ENCODE results near the gene KIF5C. TPM values are rescaled to one million over a fixed set of nuclear protein-coding genes. Genes with fewer than 3 reads are reported as not detected.

Gene KIF5C
- total RNA-seq, 2 experiments from 2014 or later = 8.1 to 22.2 TPM

DNA sequence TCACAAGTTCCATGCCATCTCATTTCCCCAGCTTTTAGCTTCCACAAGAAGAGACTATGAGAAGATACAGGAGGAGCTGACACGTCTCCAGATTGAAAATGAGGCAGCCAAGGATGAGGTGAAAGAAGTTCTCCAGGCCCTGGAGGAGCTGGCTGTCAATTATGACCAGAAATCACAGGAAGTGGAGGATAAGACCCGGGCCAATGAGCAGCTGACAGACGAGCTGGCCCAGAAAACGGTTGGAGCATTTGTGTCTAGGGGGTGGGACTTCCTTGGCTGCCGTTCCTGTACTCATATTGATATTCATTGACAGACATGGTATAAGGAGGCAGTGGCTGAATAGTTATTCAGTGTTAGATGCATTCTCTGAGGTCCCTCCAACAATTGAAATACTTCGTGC lies 106.3 kb downstream of the KIF5C start:
- intact Hi-C loops (cut with micrococcal nuclease; ENCODE audit: unreplicated experiment) = loop anchor here (10.0 kb wide), 1 partner anchor 337 kb away; the partner anchor contains the start of gene EPC2
- no peak overlapping the region for H3K4me3 ChIP-seq (ENCODE audit: low read depth, low read length, poor library complexity, severe bottlenecking)
- H3K4me2 ChIP-seq (ENCODE audit: low read length) = no peak overlapping the region
- ChIA-PET CTCF (ENCODE audit: unreplicated experiment) (no interaction called here), POLR2A (interaction anchor here (1.0 kb wide), 1 partner anchor 38 kb away, joined by 3 read pairs; no protein-coding TSS in a partner anchor)
- H3K9me3 ChIP-seq (ENCODE audit: low read length) = no peaks in the 10 kb centered on the region
- H3K36me3 ChIP-seq (ENCODE audit: insufficient read depth, low read length) = peaks cover 40% of the 10 kb centered on the region
- no peak overlapping the region for H3K27ac ChIP-seq (ENCODE audit: low read depth, low read length, poor library complexity, severe bottlenecking)
- TF ChIP-seq, protein P1, sequence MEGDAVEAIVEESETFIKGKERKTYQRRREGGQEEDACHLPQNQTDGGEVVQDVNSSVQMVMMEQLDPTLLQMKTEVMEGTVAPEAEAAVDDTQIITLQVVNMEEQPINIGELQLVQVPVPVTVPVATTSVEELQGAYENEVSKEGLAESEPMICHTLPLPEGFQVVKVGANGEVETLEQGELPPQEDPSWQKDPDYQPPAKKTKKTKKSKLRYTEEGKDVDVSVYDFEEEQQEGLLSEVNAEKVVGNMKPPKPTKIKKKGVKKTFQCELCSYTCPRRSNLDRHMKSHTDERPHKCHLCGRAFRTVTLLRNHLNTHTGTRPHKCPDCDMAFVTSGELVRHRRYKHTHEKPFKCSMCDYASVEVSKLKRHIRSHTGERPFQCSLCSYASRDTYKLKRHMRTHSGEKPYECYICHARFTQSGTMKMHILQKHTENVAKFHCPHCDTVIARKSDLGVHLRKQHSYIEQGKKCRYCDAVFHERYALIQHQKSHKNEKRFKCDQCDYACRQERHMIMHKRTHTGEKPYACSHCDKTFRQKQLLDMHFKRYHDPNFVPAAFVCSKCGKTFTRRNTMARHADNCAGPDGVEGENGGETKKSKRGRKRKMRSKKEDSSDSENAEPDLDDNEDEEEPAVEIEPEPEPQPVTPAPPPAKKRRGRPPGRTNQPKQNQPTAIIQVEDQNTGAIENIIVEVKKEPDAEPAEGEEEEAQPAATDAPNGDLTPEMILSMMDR (conservative IDR thresholded peaks at IDR 0.05; ENCODE audit: low read length) = no peak
- TF ChIP-seq EZH2phosphoT487 (IDR thresholded peaks at IDR 0.05; ENCODE audit: borderline replicate concordance, low read depth, low read length) = no peak
- no peaks in the 10 kb centered on the region for H4K20me1 ChIP-seq (ENCODE audit: insufficient read depth, low read length)
- no peak for DNase-seq (ENCODE audit: low spot score)
- H3K79me2 ChIP-seq (ENCODE audit: insufficient read depth, low read depth, low read length) = no peaks in the 10 kb centered on the region
- no peaks in the 10 kb centered on the region for H3K9me2 ChIP-seq (ENCODE audit: insufficient read depth, low read length)
- BruUV-seq (replicated peaks) = no TSS peak
- no peaks in the 10 kb centered on the region for H3K4me1 ChIP-seq (ENCODE audit: insufficient read depth, low read length, poor library complexity, severe bottlenecking)
- no peak overlapping the region for H2AFZ ChIP-seq (ENCODE audit: low read length)

DNA sequence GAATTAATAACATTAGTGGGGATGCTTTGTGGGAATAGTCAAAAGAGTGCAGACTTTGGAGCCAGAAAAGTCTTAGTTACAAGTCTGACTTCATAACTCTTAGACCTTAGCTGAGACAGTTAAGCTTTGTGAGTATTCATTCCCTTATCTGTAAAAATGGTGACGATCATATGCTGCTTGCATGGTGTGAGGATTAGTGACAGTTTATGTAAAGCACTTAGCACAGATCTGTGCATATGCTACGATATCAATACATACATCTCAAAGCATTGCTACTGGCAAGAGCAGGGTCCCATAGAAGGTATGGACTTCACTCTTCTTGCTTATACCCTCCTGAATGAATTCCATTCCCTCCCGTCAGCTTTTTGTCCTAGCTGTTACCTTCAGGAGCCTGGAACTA lies 106.8 kb downstream of the KIF5C start:
- no peak for TF ChIP-seq EZH2phosphoT487 (IDR thresholded peaks at IDR 0.05; ENCODE audit: borderline replicate concordance, low read depth, low read length)
- TF ChIP-seq, protein P1 (conservative IDR thresholded peaks at IDR 0.05; ENCODE audit: low read length) = no peak
- intact Hi-C loops (cut with micrococcal nuclease; ENCODE audit: unreplicated experiment) = loop anchor here (10.0 kb wide), 1 partner anchor 337 kb away; the partner anchor contains the start of gene EPC2
- H2AFZ ChIP-seq (ENCODE audit: low read length) = no peak overlapping the region
- no peaks in the 10 kb centered on the region for H3K79me2 ChIP-seq (ENCODE audit: insufficient read depth, low read depth, low read length)
- ChIA-PET CTCF (ENCODE audit: unreplicated experiment) (interaction anchor here (0.9 kb wide), 1 partner anchor 35 kb away, joined by 3 read pairs; no protein-coding TSS in a partner anchor), POLR2A (interaction anchor here (1.0 kb wide), 1 partner anchor 38 kb away, joined by 3 read pairs; no protein-coding TSS in a partner anchor)
- peaks cover 40% of the 10 kb centered on the region for H3K36me3 ChIP-seq (ENCODE audit: insufficient read depth, low read length)
- no peak overlapping the region for H3K4me3 ChIP-seq (ENCODE audit: low read depth, low read length, poor library complexity, severe bottlenecking)
- no peak overlapping the region for H3K4me2 ChIP-seq (ENCODE audit: low read length)
- H3K9me3 ChIP-seq (ENCODE audit: low read length) = no peaks in the 10 kb centered on the region
- no peaks in the 10 kb centered on the region for H4K20me1 ChIP-seq (ENCODE audit: insufficient read depth, low read length)
- H3K27ac ChIP-seq (ENCODE audit: low read depth, low read length, poor library complexity, severe bottlenecking) = no peak overlapping the region
- no TSS peak for BruUV-seq (replicated peaks)
- no peaks in the 10 kb centered on the region for H3K9me2 ChIP-seq (ENCODE audit: insufficient read depth, low read length)
- no peaks in the 10 kb centered on the region for H3K4me1 ChIP-seq (ENCODE audit: insufficient read depth, low read length, poor library complexity, severe bottlenecking)
- no peak for DNase-seq (ENCODE audit: low spot score)

DNA sequence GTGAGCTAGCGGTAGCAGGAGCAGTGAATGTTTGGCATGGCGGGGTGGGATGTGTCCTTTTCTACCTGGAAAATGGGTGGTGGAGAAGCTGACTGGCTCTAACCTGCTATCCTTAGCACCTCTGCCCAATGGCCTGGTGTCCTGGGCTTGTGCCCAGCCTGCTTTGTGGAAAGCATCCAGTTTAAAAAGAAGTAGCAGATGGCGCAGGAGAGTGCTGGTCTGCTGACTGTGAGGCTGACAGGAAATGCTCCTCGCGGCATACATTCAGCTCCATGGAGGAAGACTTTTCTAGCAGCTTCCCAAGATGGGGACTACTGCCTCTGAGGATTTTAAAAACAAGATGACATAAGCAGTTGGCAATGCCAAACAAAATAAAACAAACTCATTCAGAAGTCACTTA lies 107.3 kb downstream of the KIF5C start:
- DNase-seq (ENCODE audit: low spot score) = no peak
- Histone ChIP-seq H3K79me2 (ENCODE audit: insufficient read depth, low read depth, low read length) (no peaks in the 10 kb centered on the region), H4K20me1 (ENCODE audit: insufficient read depth, low read length) (no peaks in the 10 kb centered on the region), H3K9me3 (ENCODE audit: low read length) (no peaks in the 10 kb centered on the region), H3K36me3 (ENCODE audit: insufficient read depth, low read length) (peaks cover 40% of the 10 kb centered on the region), H3K27ac (ENCODE audit: low read depth, low read length, poor library complexity, severe bottlenecking) (no peak overlapping the region), H3K4me3 (ENCODE audit: low read depth, low read length, poor library complexity, severe bottlenecking) (no peak overlapping the region), H3K4me2 (ENCODE audit: low read length) (no peak overlapping the region), H3K4me1 (ENCODE audit: insufficient read depth, low read length, poor library complexity, severe bottlenecking) (no peaks in the 10 kb centered on the region), H3K9me2 (ENCODE audit: insufficient read depth, low read length) (no peaks in the 10 kb centered on the region), H2AFZ (ENCODE audit: low read length) (no peak overlapping the region)
- ChIA-PET POLR2A (interaction anchor here (0.6 to 1.0 kb wide), 2 partner anchors 39 to 156 kb away, joined by 3 read pairs; no protein-coding TSS in a partner anchor), CTCF (ENCODE audit: unreplicated experiment) (interaction anchor here (0.9 kb wide), 1 partner anchor 35 kb away, joined by 3 read pairs; no protein-coding TSS in a partner anchor)
- intact Hi-C loops (cut with micrococcal nuclease; ENCODE audit: unreplicated experiment) = loop anchor here (10.0 kb wide), 1 partner anchor 337 kb away; the partner anchor contains the start of gene EPC2
- BruUV-seq (replicated peaks) = no TSS peak
- TF ChIP-seq, protein P1 (conservative IDR thresholded peaks at IDR 0.05; ENCODE audit: low read length) = no peak
- TF ChIP-seq EZH2phosphoT487 (IDR thresholded peaks at IDR 0.05; ENCODE audit: borderline replicate concordance, low read depth, low read length) = no peak

Measured in OCI-LY7 (cell line).